Panc1 (cell line): Measurements from ENCODE around the gene TMEM108.

Experiments
- CTCF ChIP-seq: fragments of 450-650 bp; IDR thresholded peaks from 2 replicates; pipeline ENCODE4 v1.5.1; 2017; ENCODE audit warnings: mild to moderate bottlenecking
- POLR2AphosphoS5 ChIP-seq: IDR thresholded peaks from 2 replicates; pipeline ENCODE4 v1.6.1; 2012; ENCODE audit warnings: mild to moderate bottlenecking, low read depth, low read length, moderate library complexity

GRCh38 chr3:133208184-133208583 lies 170.0 kb downstream of the TMEM108 start:
- TF ChIP-seq CTCF (no peak), POLR2AphosphoS5 (no peak)
